Measurements from ENCODE around the gene TPRG1L. TPM values are rescaled to one million over a fixed set of nuclear protein-coding genes. Genes with fewer than 3 reads are reported as not detected.
A peak's percentile ranks its signal among the peaks of the same experiment; 100 is the strongest.

TPRG1L gene
- total RNA-seq, 2 donors from 2014 or later = 8.9 to 10.4 TPM

- peaks cover 22% of the 10 kb centered on the region for H3K4me1 Mint-ChIP-seq
- peak; percentile 3 for ATAC-seq (replicated peaks)
- no peak overlapping the region for H3K27ac Mint-ChIP-seq
- H3K36me3 Mint-ChIP-seq (ENCODE audit: low read depth) = peaks cover 36% of the 10 kb centered on the region
- no peaks in the 10 kb centered on the region for H3K9me3 Mint-ChIP-seq
- peak overlapping the region; percentile 92 for H3K4me3 Mint-ChIP-seq
- H3K27me3 Mint-ChIP-seq = no peaks in the 10 kb centered on the region
These were observed 514 bp downstream of the TPRG1L start for GRCh38 chr1:3625151-3625907.

GRCh38 chr1:3626025-3626424 is 1.2 kb downstream of the TPRG1L start:
- peak overlapping the region; percentile 92 for H3K4me3 Mint-ChIP-seq
- peaks cover 22% of the 10 kb centered on the region for H3K4me1 Mint-ChIP-seq
- ATAC-seq (replicated peaks) = no peak
- H3K27ac Mint-ChIP-seq = no peak overlapping the region
- H3K27me3 Mint-ChIP-seq = no peaks in the 10 kb centered on the region
- peaks cover 38% of the 10 kb centered on the region for H3K36me3 Mint-ChIP-seq (ENCODE audit: low read depth)
- no peaks in the 10 kb centered on the region for H3K9me3 Mint-ChIP-seq

GRCh38 chr1:3627515-3628253 is 2.9 kb downstream of the TPRG1L start:
- H3K4me3 Mint-ChIP-seq = no peak overlapping the region
- H3K4me1 Mint-ChIP-seq = peaks cover 22% of the 10 kb centered on the region
- ATAC-seq (replicated peaks) = no peak
- no peak overlapping the region for H3K27ac Mint-ChIP-seq
- H3K36me3 Mint-ChIP-seq (ENCODE audit: low read depth) = peaks cover 40% of the 10 kb centered on the region
- no peaks in the 10 kb centered on the region for H3K9me3 Mint-ChIP-seq
- no peaks in the 10 kb centered on the region for H3K27me3 Mint-ChIP-seq

- no peak overlapping the region for H3K27ac Mint-ChIP-seq
- no peak overlapping the region for H3K4me3 Mint-ChIP-seq
- no peak for ATAC-seq (replicated peaks)
- peaks cover 17% of the 10 kb centered on the region for H3K4me1 Mint-ChIP-seq
- H3K27me3 Mint-ChIP-seq = no peaks in the 10 kb centered on the region
- no peaks in the 10 kb centered on the region for H3K9me3 Mint-ChIP-seq
- H3K36me3 Mint-ChIP-seq (ENCODE audit: low read depth) = peaks cover 48% of the 10 kb centered on the region
These were observed 3.6 kb downstream of the TPRG1L start for GRCh38 chr1:3628445-3628844.

GRCh38 chr1:3629561-3630160 is 4.8 kb downstream of the TPRG1L start:
- H3K9me3 Mint-ChIP-seq = no peaks in the 10 kb centered on the region
- H3K27ac Mint-ChIP-seq = peak overlapping the region; percentile 73
- peaks cover 7% of the 10 kb centered on the region for H3K4me1 Mint-ChIP-seq
- ATAC-seq (replicated peaks) = no peak
- H3K4me3 Mint-ChIP-seq = no peak overlapping the region
- no peaks in the 10 kb centered on the region for H3K27me3 Mint-ChIP-seq
- H3K36me3 Mint-ChIP-seq (ENCODE audit: low read depth) = peaks cover 54% of the 10 kb centered on the region

- ATAC-seq (replicated peaks) = no peak
- H3K9me3 Mint-ChIP-seq = no peaks in the 10 kb centered on the region
- peaks cover 7% of the 10 kb centered on the region for H3K4me1 Mint-ChIP-seq
- H3K4me3 Mint-ChIP-seq = no peak overlapping the region
- H3K36me3 Mint-ChIP-seq (ENCODE audit: low read depth) = peaks cover 59% of the 10 kb centered on the region
- H3K27ac Mint-ChIP-seq = peak overlapping the region; percentile 73
- H3K27me3 Mint-ChIP-seq = no peaks in the 10 kb centered on the region
These were observed 5.4 kb downstream of the TPRG1L start for GRCh38 chr1:3630161-3630611.

GRCh38 chr1:3630914-3631313 is 6.1 kb downstream of the TPRG1L start:
- H3K27ac Mint-ChIP-seq = no peak overlapping the region
- no peak for ATAC-seq (replicated peaks)
- peaks cover 66% of the 10 kb centered on the region for H3K36me3 Mint-ChIP-seq (ENCODE audit: low read depth)
- no peaks in the 10 kb centered on the region for H3K27me3 Mint-ChIP-seq
- no peak overlapping the region for H3K4me3 Mint-ChIP-seq
- peaks cover 4% of the 10 kb centered on the region for H3K4me1 Mint-ChIP-seq
- H3K9me3 Mint-ChIP-seq = no peaks in the 10 kb centered on the region

GRCh38 chr1:3631320-3632260 is 6.8 kb downstream of the TPRG1L start:
- Mint-ChIP-seq H3K9me3 (no peaks in the 10 kb centered on the region), H3K4me1 (no peaks in the 10 kb centered on the region), H3K36me3 (ENCODE audit: low read depth) (peaks cover 67% of the 10 kb centered on the region), H3K27me3 (no peaks in the 10 kb centered on the region), H3K4me3 (no peak overlapping the region), H3K27ac (no peak overlapping the region)
- no peak for ATAC-seq (replicated peaks)

- Mint-ChIP-seq H3K4me3 (no peak overlapping the region), H3K4me1 (no peaks in the 10 kb centered on the region), H3K9me3 (no peaks in the 10 kb centered on the region), H3K36me3 (ENCODE audit: low read depth) (peaks cover 70% of the 10 kb centered on the region), H3K27ac (no peak overlapping the region), H3K27me3 (no peaks in the 10 kb centered on the region)
- ATAC-seq (replicated peaks) = no peak
These were observed 7.5 kb downstream of the TPRG1L start for GRCh38 chr1:3632298-3632697.

- no peak overlapping the region for H3K27ac Mint-ChIP-seq
- H3K36me3 Mint-ChIP-seq (ENCODE audit: low read depth) = peaks cover 70% of the 10 kb centered on the region
- no peak overlapping the region for H3K4me3 Mint-ChIP-seq
- H3K9me3 Mint-ChIP-seq = no peaks in the 10 kb centered on the region
- ATAC-seq (replicated peaks) = no peak
- H3K4me1 Mint-ChIP-seq = no peaks in the 10 kb centered on the region
- H3K27me3 Mint-ChIP-seq = no peaks in the 10 kb centered on the region
These were observed 8.0 kb downstream of the TPRG1L start for GRCh38 chr1:3632716-3633343.

GRCh38 chr1:3633344-3634058 is 8.7 kb downstream of the TPRG1L start:
- ATAC-seq (replicated peaks) = no peak
- Mint-ChIP-seq H3K4me3 (no peak overlapping the region), H3K27ac (no peak overlapping the region), H3K4me1 (no peaks in the 10 kb centered on the region), H3K36me3 (ENCODE audit: low read depth) (peaks cover 70% of the 10 kb centered on the region), H3K9me3 (no peaks in the 10 kb centered on the region), H3K27me3 (no peaks in the 10 kb centered on the region)

- Mint-ChIP-seq H3K27me3 (no peaks in the 10 kb centered on the region), H3K27ac (no peak overlapping the region), H3K9me3 (no peaks in the 10 kb centered on the region), H3K4me3 (no peak overlapping the region), H3K4me1 (no peaks in the 10 kb centered on the region), H3K36me3 (ENCODE audit: low read depth) (peaks cover 69% of the 10 kb centered on the region)
- no peak for ATAC-seq (replicated peaks)
These were observed 9.4 kb downstream of the TPRG1L start for GRCh38 chr1:3634059-3634800.

GRCh38 chr1:3636080-3636479 is 11.3 kb downstream of the TPRG1L start:
- Mint-ChIP-seq H3K27me3 (no peaks in the 10 kb centered on the region), H3K27ac (no peak overlapping the region), H3K4me1 (no peaks in the 10 kb centered on the region), H3K9me3 (no peaks in the 10 kb centered on the region), H3K36me3 (ENCODE audit: low read depth) (peaks cover 64% of the 10 kb centered on the region), H3K4me3 (no peak overlapping the region)
- no peak for ATAC-seq (replicated peaks)

Measured in activated T-helper 17 cell treated with anti-CD3 and anti-CD28 coated beads, Interleukin-2, amount 50 U/mL, for 72 hours (primary cell).